ENCODE results near the gene DNAH1.

- TF ChIP-seq YY1 (IDR thresholded peaks at IDR 0.05; ENCODE audit: low read depth) (no peak), NFIC (IDR thresholded peaks at IDR 0.05) (no peak), REST (IDR thresholded peaks at IDR 0.05; ENCODE audit: low read depth) (no peak)
Measured at GRCh38 chr3:52313774-52314188, 2.3 kb upstream of the DNAH1 start.

Measured in Ishikawa (cell line).